Measurements from ENCODE around the gene CIAPIN1.

Gene CIAPIN1

GRCh38 chr16:57413301-57413730, 33.9 kb downstream of the CIAPIN1 start:
- TF ChIP-seq CTCF (IDR thresholded peaks at IDR 0.05; ENCODE audit: insufficient read depth, low read length, poor library complexity, severe bottlenecking) (no peak), EZH2phosphoT487 (conservative IDR thresholded peaks at IDR 0.05; ENCODE audit: low read length) (no peak)
- Histone ChIP-seq H3K9ac (ENCODE audit: low read length) (no peak overlapping the region), H3K79me2 (ENCODE audit: insufficient read depth, low read length) (no peaks in the 10 kb centered on the region), H3K36me3 (ENCODE audit: low read length) (no peaks in the 10 kb centered on the region), H3K27ac (ENCODE audit: low read depth, low read length) (no peak overlapping the region), H4K20me1 (ENCODE audit: low read depth, low read length) (no peaks in the 10 kb centered on the region), H3F3A (ENCODE audit: insufficient read depth) (no peaks in the 10 kb centered on the region), H3K9me3 (ENCODE audit: insufficient read depth, low read length) (no peaks in the 10 kb centered on the region), H3K4me3 (ENCODE audit: insufficient read depth, low read length, poor library complexity, severe bottlenecking) (no peak overlapping the region), H3K9me2 (replicated peaks; ENCODE audit: insufficient read depth, low read length) (no peaks in the 10 kb centered on the region), H2AFZ (ENCODE audit: low read depth, low read length, severe bottlenecking) (no peak overlapping the region), H3K4me2 (ENCODE audit: low read depth, low read length, poor library complexity, severe bottlenecking) (no peak overlapping the region), H3K27me3 (ENCODE audit: low read length) (no peaks in the 10 kb centered on the region)

- no peaks in the 10 kb centered on the region for H3K79me2 ChIP-seq (ENCODE audit: insufficient read depth, low read length)
- no peak overlapping the region for H2AFZ ChIP-seq (ENCODE audit: low read depth, low read length, severe bottlenecking)
- no peak for TF ChIP-seq EZH2phosphoT487 (conservative IDR thresholded peaks at IDR 0.05; ENCODE audit: low read length)
- no peaks in the 10 kb centered on the region for H4K20me1 ChIP-seq (ENCODE audit: low read depth, low read length)
- H3K9me2 ChIP-seq (replicated peaks; ENCODE audit: insufficient read depth, low read length), result no peaks in the 10 kb centered on the region
- no peak overlapping the region for H3K27ac ChIP-seq (ENCODE audit: low read depth, low read length)
- H3F3A ChIP-seq (ENCODE audit: insufficient read depth), result no peaks in the 10 kb centered on the region
- no peak overlapping the region for H3K9ac ChIP-seq (ENCODE audit: low read length)
- H3K4me3 ChIP-seq (ENCODE audit: insufficient read depth, low read length, poor library complexity, severe bottlenecking), result no peak overlapping the region
- no peaks in the 10 kb centered on the region for H3K9me3 ChIP-seq (ENCODE audit: insufficient read depth, low read length)
- H3K36me3 ChIP-seq (ENCODE audit: low read length), result no peaks in the 10 kb centered on the region
- no peak overlapping the region for H3K4me2 ChIP-seq (ENCODE audit: low read depth, low read length, poor library complexity, severe bottlenecking)
- no peaks in the 10 kb centered on the region for H3K27me3 ChIP-seq (ENCODE audit: low read length)
Observed at GRCh38 chr16:57412584-57412983, 34.6 kb downstream of the CIAPIN1 start.

GRCh38 chr16:57411362-57411976, 35.7 kb downstream of the CIAPIN1 start:
- H2AFZ ChIP-seq (ENCODE audit: low read depth, low read length, severe bottlenecking), result no peak overlapping the region
- TF ChIP-seq EZH2phosphoT487 (conservative IDR thresholded peaks at IDR 0.05; ENCODE audit: low read length), result no peak
- TF ChIP-seq CTCF (IDR thresholded peaks at IDR 0.05; ENCODE audit: insufficient read depth, low read length, poor library complexity, severe bottlenecking), result no peak
- no peaks in the 10 kb centered on the region for H3K9me3 ChIP-seq (ENCODE audit: insufficient read depth, low read length)
- no peaks in the 10 kb centered on the region for H3K27me3 ChIP-seq (ENCODE audit: low read length)
- no peak overlapping the region for H3K27ac ChIP-seq (ENCODE audit: low read depth, low read length)
- H3K9ac ChIP-seq (ENCODE audit: low read length), result no peak overlapping the region
- no peaks in the 10 kb centered on the region for H3K79me2 ChIP-seq (ENCODE audit: insufficient read depth, low read length)
- H3K9me2 ChIP-seq (replicated peaks; ENCODE audit: insufficient read depth, low read length), result no peaks in the 10 kb centered on the region
- H3K36me3 ChIP-seq (ENCODE audit: low read length), result no peaks in the 10 kb centered on the region
- H3K4me3 ChIP-seq (ENCODE audit: insufficient read depth, low read length, poor library complexity, severe bottlenecking), result no peak overlapping the region
- H3K4me2 ChIP-seq (ENCODE audit: low read depth, low read length, poor library complexity, severe bottlenecking), result no peak overlapping the region
- H3F3A ChIP-seq (ENCODE audit: insufficient read depth), result no peaks in the 10 kb centered on the region
- H4K20me1 ChIP-seq (ENCODE audit: low read depth, low read length), result no peaks in the 10 kb centered on the region

- Histone ChIP-seq H3K4me3 (ENCODE audit: insufficient read depth, low read length, poor library complexity, severe bottlenecking) (no peak overlapping the region), H3F3A (ENCODE audit: insufficient read depth) (no peaks in the 10 kb centered on the region), H3K36me3 (ENCODE audit: low read length) (no peaks in the 10 kb centered on the region), H4K20me1 (ENCODE audit: low read depth, low read length) (no peaks in the 10 kb centered on the region), H3K27ac (ENCODE audit: low read depth, low read length) (no peak overlapping the region), H3K9ac (ENCODE audit: low read length) (no peak overlapping the region), H3K27me3 (ENCODE audit: low read length) (no peaks in the 10 kb centered on the region), H3K9me2 (replicated peaks; ENCODE audit: insufficient read depth, low read length) (no peaks in the 10 kb centered on the region), H3K79me2 (ENCODE audit: insufficient read depth, low read length) (no peaks in the 10 kb centered on the region), H3K4me2 (ENCODE audit: low read depth, low read length, poor library complexity, severe bottlenecking) (no peak overlapping the region), H2AFZ (ENCODE audit: low read depth, low read length, severe bottlenecking) (no peak overlapping the region), H3K9me3 (ENCODE audit: insufficient read depth, low read length) (no peaks in the 10 kb centered on the region)
- TF ChIP-seq EZH2phosphoT487 (conservative IDR thresholded peaks at IDR 0.05; ENCODE audit: low read length) (no peak), CTCF (IDR thresholded peaks at IDR 0.05; ENCODE audit: insufficient read depth, low read length, poor library complexity, severe bottlenecking) (no peak)
Observed at GRCh38 chr16:57409870-57410587, 37.2 kb downstream of the CIAPIN1 start.
